ENCODE measurements around the gene UBA5.

Gene UBA5

GRCh38 chr3:132659000-132659364, 1.1 kb upstream of the UBA5 start:
- Histone ChIP-seq H3K4me1 (ENCODE audit: control insufficient read depth, insufficient read depth, low read length) (no peaks in the 10 kb centered on the region), H3K36me3 (ENCODE audit: control insufficient read depth in 2 of 2, insufficient read depth in 1 of 2, low read length in 2 of 2) (no peaks in the 10 kb centered on the region), H3K9me3 (ENCODE audit: control insufficient read depth, insufficient read depth, low read depth, low read length) (no peaks in the 10 kb centered on the region), H3K27ac (ENCODE audit: extremely low read depth, low read depth, low read length) (peak overlapping the region; percentile 77; the same call in 1 of the 2 replicates), H3K4me3 (ENCODE audit: low read depth, low read length) (peak overlapping the region; percentile 98)
- TF ChIP-seq ZNF629 (tag by site-specific recombination; IDR thresholded peaks at IDR 0.05) = 0 out of 2 replicates have a peak, but pooled peaks have one; percentile 11
- peak; percentile 26 for TF ChIP-seq ZNF335 (tag by site-specific recombination; conservative IDR thresholded peaks at IDR 0.05)
- TF ChIP-seq ZNF341 (tag by site-specific recombination; IDR thresholded peaks at IDR 0.05; ENCODE audit: low read depth) = peak; percentile 26; the same call in 1 of the 2 replicates
- TF ChIP-seq ZNF423 (tag by site-specific recombination; IDR thresholded peaks at IDR 0.05) = no peak
- CTCF ChIA-PET = interaction anchor here (0.7 to 2.3 kb wide), 2 partner anchors 123 to 1139 kb away, joined by 4 to 7 read pairs; no protein-coding TSS in a partner anchor
- POLR2A ChIA-PET = interaction anchor here (0.6 to 1.0 kb wide), 2 partner anchors 13 to 242 kb away, joined by 3 read pairs; partner anchors contain the start of gene DNAJC13

GRCh38 chr3:132659365-132660051, 621 bp upstream of the UBA5 start, which contains the start of gene ACAD11:
ACAD11 (minus strand) TSS chr3:132659809; CDS start chr3:132659751, 58 bp downstream.
- no peaks in the 10 kb centered on the region for H3K36me3 ChIP-seq (ENCODE audit: control insufficient read depth in 2 of 2, insufficient read depth in 1 of 2, low read length in 2 of 2)
- POLR2A ChIA-PET = interaction anchor here (0.6 to 1.0 kb wide), 3 partner anchors 13 to 582 kb away, joined by 3 to 7 read pairs (median 3); partner anchors contain the start of gene DNAJC13
- H3K4me3 ChIP-seq (ENCODE audit: low read depth, low read length) = peak within 1 kb of the TSS; percentile 98
- peak within 1 kb of the TSS; percentile 77 for H3K27ac ChIP-seq (ENCODE audit: extremely low read depth, low read depth, low read length)
- CTCF ChIA-PET = interaction anchor here (0.7 to 2.3 kb wide), 4 partner anchors 20 to 1139 kb away, joined by 3 to 7 read pairs (median 4); no protein-coding TSS in a partner anchor
- H3K9me3 ChIP-seq (ENCODE audit: control insufficient read depth, insufficient read depth, low read depth, low read length) = no peaks in the 10 kb centered on the region
- H3K4me1 ChIP-seq (ENCODE audit: control insufficient read depth, insufficient read depth, low read length) = no peaks in the 10 kb centered on the region
- TF ChIP-seq PRDM4 (tag by site-specific recombination; IDR thresholded peaks at IDR 0.05) (no peak), FEZF1 (tag by site-specific recombination; IDR thresholded peaks at IDR 0.05) (no peak), ZNF169 (tag by site-specific recombination; IDR thresholded peaks at IDR 0.05) (no peak), ZNF707 (tag by site-specific recombination; IDR thresholded peaks at IDR 0.05) (no peak), ZFP3 (tag by site-specific recombination; IDR thresholded peaks at IDR 0.05; ENCODE audit: low read depth) (no peak), ZNF529 (tag by site-specific recombination; IDR thresholded peaks at IDR 0.05; ENCODE audit: insufficient replicate concordance) (no peak), ZNF558 (tag by site-specific recombination; IDR thresholded peaks at IDR 0.05) (no peak), ZNF626 (tag by site-specific recombination; IDR thresholded peaks at IDR 0.05) (no peak), ZNF19 (tag by site-specific recombination; IDR thresholded peaks at IDR 0.05; ENCODE audit: low read depth) (no peak), ZSCAN4 (tag by site-specific recombination; IDR thresholded peaks at IDR 0.05) (no peak), ZNF623 (tag by site-specific recombination; IDR thresholded peaks at IDR 0.05) (no peak), ZNF311 (tag by site-specific recombination; IDR thresholded peaks at IDR 0.05; ENCODE audit: borderline replicate concordance) (no peak), ZNF791 (tag by site-specific recombination; IDR thresholded peaks at IDR 0.05) (no peak), ZNF292 (tag by site-specific recombination; IDR thresholded peaks at IDR 0.05; ENCODE audit: borderline replicate concordance, low read depth) (no peak), ZNF777 (tag by site-specific recombination; IDR thresholded peaks at IDR 0.05; ENCODE audit: borderline replicate concordance) (0 out of 2 replicates have a peak, but pooled peaks have one; percentile 35), BCL11B (tag by site-specific recombination; IDR thresholded peaks at IDR 0.05; ENCODE audit: low read depth) (0 out of 2 replicates have a peak, but pooled peaks have one; percentile 47)
- TF ChIP-seq, protein P1, sequence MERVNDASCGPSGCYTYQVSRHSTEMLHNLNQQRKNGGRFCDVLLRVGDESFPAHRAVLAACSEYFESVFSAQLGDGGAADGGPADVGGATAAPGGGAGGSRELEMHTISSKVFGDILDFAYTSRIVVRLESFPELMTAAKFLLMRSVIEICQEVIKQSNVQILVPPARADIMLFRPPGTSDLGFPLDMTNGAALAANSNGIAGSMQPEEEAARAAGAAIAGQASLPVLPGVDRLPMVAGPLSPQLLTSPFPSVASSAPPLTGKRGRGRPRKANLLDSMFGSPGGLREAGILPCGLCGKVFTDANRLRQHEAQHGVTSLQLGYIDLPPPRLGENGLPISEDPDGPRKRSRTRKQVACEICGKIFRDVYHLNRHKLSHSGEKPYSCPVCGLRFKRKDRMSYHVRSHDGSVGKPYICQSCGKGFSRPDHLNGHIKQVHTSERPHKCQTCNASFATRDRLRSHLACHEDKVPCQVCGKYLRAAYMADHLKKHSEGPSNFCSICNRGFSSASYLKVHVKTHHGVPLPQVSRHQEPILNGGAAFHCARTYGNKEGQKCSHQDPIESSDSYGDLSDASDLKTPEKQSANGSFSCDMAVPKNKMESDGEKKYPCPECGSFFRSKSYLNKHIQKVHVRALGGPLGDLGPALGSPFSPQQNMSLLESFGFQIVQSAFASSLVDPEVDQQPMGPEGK (tag by site-specific recombination; IDR thresholded peaks at IDR 0.05) = peak; percentile 51; the same call in 1 of the 2 replicates
- TF ChIP-seq, protein P2, sequence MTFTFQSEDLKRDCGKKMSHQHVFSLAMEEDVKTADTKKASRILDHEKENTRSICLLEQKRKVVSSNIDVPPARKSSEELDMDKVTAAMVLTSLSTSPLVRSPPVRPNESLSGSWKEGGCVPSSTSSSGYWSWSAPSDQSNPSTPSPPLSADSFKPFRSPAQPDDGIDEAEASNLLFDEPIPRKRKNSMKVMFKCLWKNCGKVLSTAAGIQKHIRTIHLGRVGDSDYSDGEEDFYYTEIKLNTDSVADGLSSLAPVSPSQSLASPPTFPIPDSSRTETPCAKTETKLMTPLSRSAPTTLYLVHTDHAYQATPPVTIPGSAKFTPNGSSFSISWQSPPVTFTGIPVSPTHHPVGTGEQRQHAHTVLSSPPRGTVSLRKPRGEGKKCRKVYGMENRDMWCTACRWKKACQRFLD (tag by site-specific recombination; IDR thresholded peaks at IDR 0.05) = no peak
- TF ChIP-seq, protein P3, sequence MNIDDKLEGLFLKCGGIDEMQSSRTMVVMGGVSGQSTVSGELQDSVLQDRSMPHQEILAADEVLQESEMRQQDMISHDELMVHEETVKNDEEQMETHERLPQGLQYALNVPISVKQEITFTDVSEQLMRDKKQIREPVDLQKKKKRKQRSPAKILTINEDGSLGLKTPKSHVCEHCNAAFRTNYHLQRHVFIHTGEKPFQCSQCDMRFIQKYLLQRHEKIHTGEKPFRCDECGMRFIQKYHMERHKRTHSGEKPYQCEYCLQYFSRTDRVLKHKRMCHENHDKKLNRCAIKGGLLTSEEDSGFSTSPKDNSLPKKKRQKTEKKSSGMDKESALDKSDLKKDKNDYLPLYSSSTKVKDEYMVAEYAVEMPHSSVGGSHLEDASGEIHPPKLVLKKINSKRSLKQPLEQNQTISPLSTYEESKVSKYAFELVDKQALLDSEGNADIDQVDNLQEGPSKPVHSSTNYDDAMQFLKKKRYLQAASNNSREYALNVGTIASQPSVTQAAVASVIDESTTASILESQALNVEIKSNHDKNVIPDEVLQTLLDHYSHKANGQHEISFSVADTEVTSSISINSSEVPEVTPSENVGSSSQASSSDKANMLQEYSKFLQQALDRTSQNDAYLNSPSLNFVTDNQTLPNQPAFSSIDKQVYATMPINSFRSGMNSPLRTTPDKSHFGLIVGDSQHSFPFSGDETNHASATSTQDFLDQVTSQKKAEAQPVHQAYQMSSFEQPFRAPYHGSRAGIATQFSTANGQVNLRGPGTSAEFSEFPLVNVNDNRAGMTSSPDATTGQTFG (tag by site-specific recombination; IDR thresholded peaks at IDR 0.05; ENCODE audit: borderline replicate concordance) = no peak

Measured in HEK293 (cell line).